HG03442 (cell line): ENCODE results near the gene MB.

Experiments
- ATAC-seq: cut with Tn5 transposase; IDR thresholded peaks from one replicate; pipeline ENCODE4 v1.9.1; 2021; ENCODE audit warnings: mild to moderate bottlenecking, moderate library complexity; ENCODE audit not compliant: unreplicated experiment

Gene MB

GRCh38 chr22:35578836-35579575, 38.1 kb downstream of the MB start:
- no peak for ATAC-seq

- no peak for ATAC-seq
These were observed 39.1 kb downstream of the MB start for GRCh38 chr22:35577799-35578659.

GRCh38 chr22:35576671-35577070, 40.5 kb downstream of the MB start:
- ATAC-seq, result no peak

- ATAC-seq, result no peak
These were observed 41.9 kb downstream of the MB start for GRCh38 chr22:35575116-35575748.

GRCh38 chr22:35572556-35572955, 44.6 kb downstream of the MB start:
- ATAC-seq, result no peak

- ATAC-seq, result no peak
These were observed 46.4 kb downstream of the MB start for GRCh38 chr22:35570686-35571194.

GRCh38 chr22:35569916-35570315, 47.2 kb downstream of the MB start:
- no peak for ATAC-seq

GRCh38 chr22:35568751-35569739, 48.1 kb downstream of the MB start:
- ATAC-seq, result no peak

- ATAC-seq, result no peak
These were observed 49.6 kb downstream of the MB start for GRCh38 chr22:35567351-35568141.

- no peak for ATAC-seq
These were observed 51.9 kb downstream of the MB start for GRCh38 chr22:35564975-35565867.

GRCh38 chr22:35563211-35563610, 53.9 kb downstream of the MB start:
- ATAC-seq, result no peak

- ATAC-seq, result no peak
These were observed 55.2 kb downstream of the MB start for GRCh38 chr22:35561796-35562526.

- ATAC-seq, result no peak
These were observed 56.3 kb downstream of the MB start for GRCh38 chr22:35560824-35561223.

- ATAC-seq, result no peak
These were observed 56.8 kb downstream of the MB start for GRCh38 chr22:35560366-35560765.

- ATAC-seq, result no peak
These were observed 57.6 kb downstream of the MB start for GRCh38 chr22:35559354-35560005.

- ATAC-seq, result no peak
These were observed 58.4 kb downstream of the MB start for GRCh38 chr22:35558719-35559118.

GRCh38 chr22:35558031-35558430, 59.1 kb downstream of the MB start:
- no peak for ATAC-seq
